Measurements from ENCODE around the gene THOC6.

- no peak for TF ChIP-seq YY1 (IDR thresholded peaks at IDR 0.05; ENCODE audit: insufficient read depth, insufficient read length)
- TF ChIP-seq ZNF274 (IDR thresholded peaks at IDR 0.05; ENCODE audit: low read depth, low read length) = no peak
Measured at GRCh38 chr16:3038256-3038655, 14.4 kb downstream of the THOC6 start.

Measured in NT2/D1 (cell line).